ENCODE results near the gene TEX10.

- TF ChIP-seq CTCF (IDR thresholded peaks at IDR 0.05; ENCODE audit: extremely low read depth in 1 of 2, insufficient read depth in 1 of 2, low read depth in 1 of 2, low read length in 2 of 2), result no peak
- no peak for TF ChIP-seq POLR2A (IDR thresholded peaks at IDR 0.05; ENCODE audit: low read depth, low read length)
- no peak for TF ChIP-seq MAX (IDR thresholded peaks at IDR 0.05; ENCODE audit: insufficient read depth, insufficient read length)
- no peak for TF ChIP-seq EZH2 (IDR thresholded peaks at IDR 0.05; ENCODE audit: borderline replicate concordance, low read depth, low read length, severe bottlenecking)
- no peak for TF ChIP-seq POLR2AphosphoS5 (IDR thresholded peaks at IDR 0.05; ENCODE audit: insufficient read depth, low read depth, low read length)
- TF ChIP-seq FOS (IDR thresholded peaks at IDR 0.05; ENCODE audit: borderline replicate concordance, insufficient read depth, low read length), result no peak
- no peak for TF ChIP-seq GATA2 (IDR thresholded peaks at IDR 0.05; ENCODE audit: insufficient read depth, insufficient read length, low read depth, low read length)
- TF ChIP-seq JUN (IDR thresholded peaks at IDR 0.05; ENCODE audit: borderline replicate concordance, insufficient read depth, insufficient read length, low read depth), result no peak
Observed at GRCh38 chr9:100277166-100277979, 75.4 kb downstream of the TEX10 start.
